Measurements from ENCODE around the gene RASA2.
A peak's percentile ranks its signal among the peaks of the same experiment; 100 is the strongest.
"Not testable (repeated sequence)": the region's sequence is repeated elsewhere in the genome, so short reads cannot be mapped to it uniquely, and the experiment has no call there.

RASA2 gene

DNA sequence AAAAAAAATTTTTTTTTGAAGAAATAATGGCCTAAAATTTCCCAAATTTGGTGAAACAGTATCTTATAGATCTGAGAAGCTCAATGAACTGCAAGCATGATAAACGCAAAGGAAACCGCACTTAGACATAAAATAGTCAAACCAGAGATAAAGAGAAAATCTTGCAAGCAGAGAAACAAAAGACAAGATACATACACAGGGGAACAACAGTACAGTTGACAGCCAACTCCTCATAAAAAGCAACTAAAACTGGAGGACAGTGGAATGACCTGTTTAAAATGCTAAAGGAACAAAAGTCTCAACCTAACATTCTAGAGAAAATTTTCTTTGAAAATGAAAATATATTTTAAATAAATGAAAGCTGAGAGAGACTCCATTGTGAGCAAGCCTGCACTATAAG, 107.5 kb downstream of the RASA2 start:
- DNase-seq = no peak

DNA sequence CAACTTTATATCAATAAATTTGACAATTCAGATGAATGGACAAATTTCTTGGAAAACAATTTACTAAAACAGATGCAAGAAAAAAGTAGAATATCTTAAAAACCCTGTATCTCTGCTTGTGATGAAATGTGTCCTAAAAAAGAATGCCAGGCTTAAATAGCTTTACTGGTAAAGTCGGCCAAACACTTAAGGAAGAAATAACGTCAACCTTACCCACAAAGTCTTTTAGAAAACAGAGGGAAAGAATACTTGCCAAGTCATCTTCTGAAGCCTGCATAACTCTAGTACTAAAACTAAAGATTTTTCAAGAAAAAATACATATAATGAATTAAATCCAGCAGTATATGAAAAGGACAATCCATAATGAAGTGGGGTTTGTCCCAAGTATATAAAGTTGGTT, 111.1 kb downstream of the RASA2 start:
- DNase-seq = no peak

DNA sequence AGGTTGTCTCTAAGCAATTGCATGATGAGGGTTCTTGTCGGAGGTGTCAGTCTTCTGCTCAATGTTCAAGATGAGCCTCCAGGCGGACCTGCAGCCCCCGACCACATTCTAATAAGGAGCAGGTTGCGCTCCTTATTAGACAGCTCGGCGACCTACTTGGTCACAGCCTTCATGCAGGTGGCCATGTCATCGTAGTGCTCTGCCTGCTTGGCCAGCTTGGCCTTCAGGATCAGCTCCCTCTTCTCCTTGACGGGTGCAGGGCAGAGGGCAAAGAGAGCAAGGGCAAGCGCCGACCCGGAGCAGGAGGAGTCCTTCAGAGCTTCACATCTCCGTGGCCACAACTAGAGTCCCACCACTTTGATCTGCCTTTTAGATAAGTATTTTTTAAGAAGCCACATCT, 113.5 kb downstream of the RASA2 start:
- DNase-seq = no peak

DNA sequence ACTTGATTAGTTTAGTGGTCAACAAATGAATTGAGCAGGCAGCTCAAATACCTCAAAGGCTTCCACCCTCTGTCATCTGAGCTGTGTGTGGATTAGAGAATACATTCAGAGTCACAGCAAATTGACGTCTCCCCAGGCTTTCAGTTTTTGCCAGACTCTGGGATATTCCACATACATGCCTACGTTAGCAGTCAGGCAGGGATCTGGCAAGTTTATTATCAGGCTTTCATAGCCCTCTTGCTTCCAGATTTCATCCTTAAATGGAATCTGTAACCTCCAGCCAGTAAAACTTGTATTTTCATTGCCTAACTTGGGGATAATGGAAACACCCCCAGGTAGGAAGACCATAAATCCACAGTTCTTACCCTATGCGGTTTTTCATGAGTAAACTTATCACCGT, 115.9 kb downstream of the RASA2 start:
- no peak for DNase-seq

DNA sequence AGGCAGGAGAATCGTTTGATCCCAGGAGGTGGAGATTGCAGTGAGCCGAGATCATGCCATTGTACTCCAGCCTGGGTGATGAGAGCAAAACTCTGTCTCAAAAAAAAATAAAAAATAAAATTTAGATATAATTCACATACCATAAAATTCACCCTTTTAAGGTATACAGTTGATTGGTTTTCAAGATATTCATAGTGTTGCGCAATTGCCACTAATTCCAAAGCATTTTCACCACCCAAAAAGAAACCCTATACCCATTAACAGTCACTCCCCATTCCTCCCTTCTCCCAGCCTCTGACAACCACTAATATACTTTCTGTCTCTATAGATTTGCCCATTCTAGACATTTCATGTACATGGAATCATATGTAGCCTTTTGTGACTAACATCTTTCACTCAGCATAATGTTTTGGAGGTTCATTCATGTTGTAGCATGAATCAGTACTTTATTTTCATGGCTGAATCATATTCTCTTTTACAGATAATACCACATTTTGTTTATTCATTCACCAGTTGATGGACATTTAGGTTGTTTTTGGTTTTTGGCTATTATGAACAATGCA, 116.7 kb downstream of the RASA2 start:
- DNase-seq = no peak

DNA sequence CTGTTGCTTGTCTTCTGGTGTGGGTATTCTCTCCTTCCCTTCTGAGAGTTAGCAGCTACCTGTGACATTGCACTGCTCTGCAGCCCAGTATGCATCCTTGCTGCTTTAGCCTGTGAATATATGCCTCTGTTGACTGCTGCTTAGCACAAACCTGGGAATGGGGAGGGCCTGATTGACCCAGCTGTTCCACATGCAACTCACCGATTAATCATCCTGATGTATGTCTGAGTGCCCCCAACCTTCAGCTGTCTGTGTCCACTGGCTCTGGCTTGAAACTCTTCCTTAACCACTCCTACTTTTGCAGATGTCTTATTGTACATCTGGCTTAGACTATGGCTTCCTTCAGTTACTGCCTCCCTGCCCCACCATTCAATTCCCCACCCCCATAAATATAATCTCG, 119.1 kb downstream of the RASA2 start:
- DNase-seq = no peak

DNA sequence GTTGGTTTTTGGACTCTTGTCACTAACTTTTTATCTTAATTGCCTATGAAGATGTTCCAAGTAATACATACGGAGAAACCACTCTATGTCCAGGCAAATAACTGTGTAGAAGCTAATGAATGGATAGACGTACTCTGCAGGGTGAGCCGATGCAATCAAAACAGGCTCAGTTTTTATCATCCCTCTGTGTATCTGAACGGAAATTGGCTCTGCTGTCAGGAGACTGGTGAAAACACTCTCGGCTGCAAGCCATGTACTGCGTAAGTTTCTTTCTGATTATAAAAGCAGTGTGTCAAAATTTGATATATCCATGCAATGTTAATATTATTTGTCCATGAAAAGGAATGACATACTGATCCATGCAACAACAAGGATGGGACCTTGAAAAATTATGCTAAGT, 121.6 kb downstream of the RASA2 start:
- no peak for DNase-seq

DNA sequence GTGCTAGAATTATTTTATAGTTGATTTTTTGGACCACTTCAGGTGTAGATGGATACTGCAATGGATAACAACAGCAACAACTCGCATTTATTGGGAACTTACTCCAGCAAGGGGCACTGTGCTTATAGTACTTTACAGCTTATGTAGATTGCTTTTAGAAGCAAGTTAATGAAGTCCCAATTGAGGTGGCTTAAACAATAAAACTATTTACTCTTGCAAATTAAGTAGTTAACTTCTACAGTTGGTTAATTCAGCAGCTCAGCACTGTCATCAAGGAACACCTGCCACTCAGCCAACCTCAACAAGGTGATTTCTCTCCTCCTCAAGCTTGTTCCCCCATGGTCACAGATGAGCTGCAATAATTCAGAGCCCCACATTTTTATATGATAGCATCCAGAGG, 124.1 kb downstream of the RASA2 start:
- no peak for DNase-seq

DNA sequence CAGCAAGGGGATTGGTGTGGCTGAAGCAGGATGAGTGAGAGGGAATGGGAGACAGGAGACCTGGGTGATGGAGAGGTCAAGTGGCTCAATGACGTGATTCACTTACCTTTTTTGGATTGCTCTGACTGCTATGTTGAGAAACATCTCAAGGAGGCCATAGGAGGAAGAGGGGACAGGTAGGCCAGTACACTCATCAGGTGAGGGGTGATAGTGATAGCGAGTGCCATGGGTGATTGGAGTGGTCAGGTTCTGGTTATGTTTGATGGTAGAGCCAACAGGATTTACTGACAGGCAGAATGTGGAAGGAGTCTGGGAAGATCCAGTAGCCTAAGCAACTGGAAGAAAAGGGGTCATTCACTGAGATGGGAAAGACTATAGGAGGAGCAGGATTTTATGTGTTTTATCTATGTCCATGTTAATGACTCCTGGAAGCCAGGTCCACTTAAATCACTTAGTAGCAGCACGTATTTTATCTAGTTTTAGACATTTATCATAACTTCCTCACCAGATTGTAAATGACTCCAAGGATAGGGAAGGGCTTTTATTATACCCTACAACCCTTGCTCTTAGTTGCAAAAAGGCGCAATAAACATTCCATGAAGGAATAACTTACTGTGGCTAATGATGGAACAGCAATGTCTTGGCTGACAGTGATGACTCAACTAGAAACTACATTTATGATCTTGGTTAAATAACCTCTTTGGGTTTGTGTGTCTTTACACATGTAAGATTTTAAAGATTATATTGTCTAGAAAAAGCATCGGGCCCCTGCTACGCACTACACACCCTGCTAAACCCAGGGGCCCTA, 131.5 kb downstream of the RASA2 start:
- DNase-seq = no peak

DNA sequence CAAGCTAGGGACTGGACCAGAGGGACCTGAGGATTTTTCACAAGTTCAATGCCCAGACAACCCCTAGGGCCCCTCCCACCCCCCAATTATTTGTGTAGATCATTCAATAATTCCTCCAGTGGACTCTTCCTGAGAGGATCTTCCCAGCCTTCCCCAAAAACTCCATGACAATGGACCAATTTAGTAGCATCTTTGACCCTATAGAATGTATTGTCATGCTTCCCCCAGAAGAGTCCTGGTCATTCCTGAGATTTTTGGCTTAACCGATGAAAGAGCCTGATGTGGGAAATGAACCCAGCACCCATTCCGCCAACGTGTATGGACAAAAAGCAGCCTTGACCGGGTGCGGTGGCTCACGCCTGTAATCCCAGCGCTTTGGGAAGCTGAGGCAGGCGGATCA, 132.1 kb downstream of the RASA2 start:
- no peak for DNase-seq

DNA sequence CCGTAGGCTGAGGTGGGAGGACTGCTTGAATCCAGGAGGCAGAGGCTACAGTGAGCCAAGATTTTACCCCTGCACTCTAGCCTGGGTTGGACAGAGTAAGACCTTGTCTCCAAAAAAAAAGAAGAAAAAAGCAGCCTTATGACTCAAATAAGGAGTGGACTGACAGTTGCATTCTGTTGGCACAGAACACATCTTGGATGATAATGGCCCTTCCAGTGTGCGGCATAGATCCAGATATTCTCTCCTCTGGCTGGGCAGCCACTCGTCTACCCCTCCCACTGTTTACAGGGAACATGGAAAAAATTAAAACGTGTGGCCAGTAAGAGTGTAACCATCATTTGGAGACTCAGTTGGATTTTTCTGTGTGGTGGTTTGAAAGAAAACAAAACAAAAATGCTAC, 132.6 kb downstream of the RASA2 start:
- DNase-seq = no peak

DNA sequence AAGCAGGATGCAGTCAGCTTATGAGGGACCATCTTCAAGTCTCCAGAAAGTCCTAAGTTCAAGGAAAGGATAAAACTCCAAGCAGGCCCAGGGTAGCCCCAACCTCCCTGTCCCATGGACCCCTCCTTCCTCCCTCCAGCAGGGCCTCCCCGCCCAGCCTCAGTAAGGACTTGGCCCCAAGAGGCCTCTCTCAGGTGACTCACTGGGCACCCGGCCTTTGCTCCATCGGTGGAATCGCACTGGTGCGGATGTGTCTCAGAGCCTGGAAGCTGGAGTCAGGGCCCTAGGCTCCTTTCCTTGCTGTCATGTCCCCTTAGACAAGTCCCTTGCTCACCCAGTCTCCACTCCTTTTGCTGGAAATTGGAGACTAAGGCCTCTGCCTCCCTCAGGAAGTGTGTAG, 136.9 kb downstream of the RASA2 start:
- DNase-seq = no peak

DNA sequence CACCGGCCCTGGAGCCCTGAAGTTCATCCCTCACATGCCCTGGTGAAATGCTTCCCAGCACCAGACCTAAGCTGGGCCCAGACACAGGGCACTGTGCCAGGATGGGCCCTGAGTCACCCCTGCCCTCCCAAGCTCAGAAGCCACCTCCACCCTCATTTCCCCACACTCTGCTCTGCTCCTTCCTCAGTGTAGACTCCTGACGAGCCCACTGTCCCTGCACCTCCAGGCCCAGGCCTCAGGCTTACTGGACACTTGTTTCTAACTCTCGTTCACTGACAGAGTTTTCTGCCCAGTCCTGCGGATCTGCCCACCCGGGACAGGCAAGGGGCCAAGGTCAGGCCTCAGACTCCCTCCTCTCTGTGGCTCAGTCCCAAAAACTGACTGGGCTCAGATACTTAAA, 138.7 kb downstream of the RASA2 start:
- DNase-seq = no peak

DNA sequence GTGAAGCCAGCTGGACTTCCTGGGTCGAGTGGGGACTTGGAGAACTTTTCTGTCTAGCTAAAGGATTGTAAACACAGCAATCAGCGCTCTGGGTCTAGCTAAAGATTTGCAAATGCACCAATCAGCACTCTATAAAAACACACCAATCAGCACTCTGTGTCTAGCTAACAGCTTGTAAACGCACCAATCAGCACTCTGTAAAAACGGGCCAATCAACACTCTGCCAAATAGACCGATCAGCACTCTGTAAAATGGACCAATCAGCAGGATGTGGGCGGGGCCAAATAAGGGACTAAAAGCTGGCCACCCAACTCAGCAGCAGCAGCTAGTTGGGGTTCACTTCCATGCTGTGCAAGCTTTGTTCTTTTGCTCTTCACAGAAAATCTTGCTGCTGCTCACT, 141.5 kb downstream of the RASA2 start:
- not testable (repeated sequence) for DNase-seq

DNA sequence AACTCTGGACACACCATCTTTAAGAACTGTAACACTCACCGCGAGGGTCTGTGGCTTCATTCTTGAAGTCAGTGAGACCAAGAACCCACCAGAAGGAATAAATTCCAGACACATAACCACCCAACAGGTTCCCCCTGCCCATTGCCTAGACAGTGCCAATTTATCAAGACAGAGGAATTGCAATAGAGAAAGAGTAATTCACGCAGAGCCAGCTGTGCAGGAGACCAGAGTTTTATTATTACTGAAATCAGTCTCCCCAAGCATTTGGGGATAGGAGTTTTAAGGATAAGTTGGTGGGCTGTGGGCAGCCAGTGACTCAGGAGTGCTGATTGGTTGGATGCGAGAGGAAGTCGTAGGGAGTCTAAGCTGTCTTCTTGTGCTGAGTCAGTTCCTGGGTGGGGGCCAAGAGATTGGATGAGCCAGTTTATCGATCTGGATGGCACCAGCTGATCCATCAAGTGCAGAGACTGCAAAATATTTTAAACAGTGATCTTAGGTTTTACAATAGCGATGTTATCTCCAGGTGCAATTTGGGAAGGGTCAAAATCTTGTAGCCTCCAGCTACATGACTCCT, 142.1 kb downstream of the RASA2 start:
- not testable (repeated sequence) for DNase-seq

DNA sequence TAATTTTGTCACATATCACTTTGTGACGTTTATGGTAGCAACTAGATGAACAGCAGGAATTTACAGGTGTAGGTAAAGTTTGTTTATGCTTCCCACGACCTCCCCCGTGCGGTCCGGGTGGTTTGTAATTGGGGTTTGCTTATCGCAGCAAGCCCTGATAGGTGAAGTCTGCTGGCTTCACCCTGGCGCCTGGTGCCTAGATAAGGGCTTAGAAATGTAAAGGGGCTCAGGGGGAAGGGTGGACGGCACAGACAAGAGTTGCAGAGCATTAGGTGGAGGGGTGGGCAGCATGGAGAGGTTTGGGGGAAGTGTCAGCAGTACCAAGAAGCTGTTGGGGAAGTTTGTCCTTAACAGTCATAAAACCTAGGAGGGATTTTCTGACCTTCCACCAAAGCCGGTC, 143.1 kb downstream of the RASA2 start:
- DNase-seq = no peak

DNA sequence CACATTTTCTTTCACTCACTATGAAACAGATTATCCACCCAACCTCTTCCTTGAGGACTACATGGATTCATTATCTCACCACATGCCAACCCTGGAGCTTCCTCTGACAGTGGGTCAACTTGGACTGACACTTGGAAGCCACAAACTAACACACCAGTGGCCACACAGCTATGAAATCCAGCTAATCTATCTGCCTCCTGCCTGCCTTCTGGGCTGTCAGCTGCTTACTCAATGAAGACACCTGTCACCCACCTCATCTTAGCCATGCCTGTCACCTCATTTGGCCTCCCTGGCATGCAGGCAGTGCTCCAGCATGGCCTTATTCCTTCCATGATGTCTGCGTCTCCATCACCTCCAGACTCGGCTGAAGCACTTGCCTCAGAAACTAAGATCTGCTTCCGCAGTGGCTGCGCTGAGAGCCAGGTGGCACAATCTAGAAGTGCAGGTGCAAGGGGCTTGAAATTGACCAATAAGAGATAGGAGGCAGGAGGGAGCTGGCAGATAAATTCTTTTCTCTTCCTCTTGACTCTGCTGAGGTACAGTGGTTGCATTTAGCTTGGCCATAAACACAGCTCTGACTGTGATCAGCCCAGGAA, 146.1 kb downstream of the RASA2 start:
- no peak for DNase-seq

DNA sequence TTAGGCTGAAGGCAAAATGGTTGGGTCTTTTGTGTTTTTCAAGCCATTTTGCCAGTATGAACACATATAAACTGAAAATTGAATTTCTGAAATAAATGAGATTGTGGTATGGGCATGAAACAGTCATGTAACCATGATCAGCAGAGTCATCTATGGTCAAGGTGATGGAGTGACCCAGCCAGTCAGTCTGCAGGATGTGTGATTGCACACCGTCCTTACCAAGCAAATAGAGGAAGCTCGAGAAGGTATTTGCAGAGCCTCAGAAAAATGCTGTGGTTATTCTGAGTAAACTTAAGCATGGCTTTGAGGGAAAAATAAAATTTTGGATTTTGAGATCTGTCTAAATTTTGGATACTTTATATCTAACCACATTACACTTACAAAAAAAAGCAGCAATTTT, 155.4 kb downstream of the RASA2 start:
- no peak for DNase-seq

DNA sequence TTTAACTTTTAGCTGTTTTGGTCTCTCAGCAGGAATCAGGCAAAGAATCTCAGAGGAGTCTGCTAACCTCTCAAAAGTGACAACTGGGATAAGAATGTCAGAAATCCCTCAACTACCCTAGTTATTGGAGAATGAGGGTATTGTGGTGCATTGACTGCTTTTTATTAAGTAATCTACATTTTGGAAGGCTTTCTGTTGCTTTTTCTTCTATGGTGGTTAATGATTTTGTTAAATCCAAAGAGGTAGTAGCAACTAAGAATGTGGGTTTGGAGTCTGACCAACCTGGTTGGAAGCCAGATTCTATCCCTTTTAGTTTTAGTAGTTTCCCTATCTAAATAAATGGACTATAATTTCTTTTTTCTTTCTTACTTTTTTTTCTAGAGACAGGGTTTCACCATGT, 156.6 kb downstream of the RASA2 start:
- DNase-seq = peak; percentile 25

DNA sequence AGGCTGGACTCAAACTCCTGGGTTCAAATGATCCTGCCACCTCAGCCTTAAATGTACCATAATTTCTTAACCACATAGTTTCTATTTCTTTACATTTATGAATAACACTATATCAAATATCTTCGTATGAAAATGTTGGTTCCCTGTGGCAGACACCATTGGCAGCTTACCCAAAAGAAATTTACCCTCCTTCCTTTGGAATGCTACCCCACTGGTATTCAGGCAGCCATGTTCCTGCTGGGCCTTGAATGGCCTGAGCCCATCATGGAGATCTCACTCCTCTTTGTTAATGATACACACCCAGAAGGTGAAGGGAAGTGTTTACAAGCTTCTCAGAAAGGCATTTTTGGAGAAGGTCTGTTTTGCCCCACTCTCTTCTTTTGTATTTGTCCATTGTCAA, 157.0 kb downstream of the RASA2 start:
- DNase-seq = no peak

DNA sequence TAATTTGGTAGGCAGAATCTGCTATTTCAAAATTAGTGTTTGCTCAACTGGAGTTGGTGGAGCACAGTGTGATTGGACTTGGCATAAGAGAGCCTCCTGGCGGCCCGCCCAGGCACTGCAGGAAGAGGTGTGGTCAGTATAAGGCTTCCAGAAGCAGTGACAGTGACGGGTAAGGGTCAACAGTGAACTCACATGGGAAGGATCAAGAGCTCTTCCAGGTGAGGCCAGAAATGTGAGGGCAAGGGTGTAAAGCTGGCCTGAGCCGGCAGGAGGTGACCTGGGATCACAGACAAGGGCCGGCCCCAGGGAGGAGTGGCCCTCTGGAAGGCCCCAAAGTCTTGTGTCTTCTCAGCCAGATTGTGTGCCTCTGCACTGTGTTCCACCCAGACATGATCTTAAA, 158.1 kb downstream of the RASA2 start:
- no peak for DNase-seq

DNA sequence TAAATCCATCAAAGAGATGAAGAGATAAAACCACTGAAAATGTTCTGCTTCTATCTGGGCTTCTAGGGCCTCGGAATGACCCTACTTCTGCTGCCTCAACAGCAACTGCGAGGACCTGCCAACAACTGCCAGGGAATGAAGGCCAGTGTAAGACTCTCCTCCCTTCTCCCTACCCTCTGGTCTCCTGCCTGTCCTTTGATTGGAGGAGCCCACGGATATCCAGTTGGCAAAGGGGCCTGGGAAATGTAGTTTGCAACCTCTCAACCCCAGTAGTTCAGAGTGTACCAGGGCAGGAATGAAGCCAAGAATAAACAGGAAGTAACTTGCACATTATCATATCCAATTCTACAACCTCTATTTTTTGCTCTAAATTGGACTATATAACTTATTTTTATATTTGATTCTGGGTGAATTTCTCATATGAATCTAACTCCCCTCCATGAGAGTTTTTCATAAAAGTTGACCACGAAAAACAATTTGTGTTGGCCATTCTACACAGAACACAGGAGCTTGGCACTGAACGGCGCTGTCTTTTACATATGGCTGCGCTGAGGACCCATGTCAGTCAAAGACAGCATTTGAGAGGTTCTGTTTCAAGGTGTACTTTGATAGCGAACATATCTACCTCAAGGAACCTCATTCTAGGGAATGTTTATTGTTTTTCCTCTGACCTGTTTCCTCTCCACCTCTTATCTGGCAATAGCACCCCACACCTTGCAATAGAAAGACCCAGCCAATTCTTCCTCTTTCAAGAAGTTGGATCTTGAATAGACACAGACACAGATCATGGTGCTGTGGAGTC, 160.1 kb downstream of the RASA2 start:
- DNase-seq = peak; percentile 22

DNA sequence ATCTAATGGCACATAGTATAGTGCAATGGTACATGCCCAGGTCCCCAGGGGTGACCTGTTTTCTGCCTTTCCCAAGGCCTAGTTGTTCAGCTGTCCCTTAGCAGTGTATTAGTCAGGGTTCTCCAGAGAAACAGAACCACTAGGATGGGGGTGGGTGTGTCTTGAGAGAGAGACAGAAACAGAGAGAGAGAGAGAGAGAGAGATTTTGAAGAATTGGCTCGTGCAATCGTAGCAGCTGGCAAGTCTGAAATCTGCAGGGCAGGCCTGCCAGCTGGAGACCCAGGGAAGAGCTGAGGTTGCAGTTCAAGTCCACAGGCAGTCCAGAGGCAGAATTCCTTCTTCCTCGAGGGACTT, 160.7 kb downstream of the RASA2 start:
- DNase-seq = no peak

Measured in kidney glomerular epithelial cell (primary cell).